ENCODE data around the gene RAC3.
A peak's percentile ranks its signal among the peaks of the same experiment; 100 is the strongest.

RAC3 gene

DNA sequence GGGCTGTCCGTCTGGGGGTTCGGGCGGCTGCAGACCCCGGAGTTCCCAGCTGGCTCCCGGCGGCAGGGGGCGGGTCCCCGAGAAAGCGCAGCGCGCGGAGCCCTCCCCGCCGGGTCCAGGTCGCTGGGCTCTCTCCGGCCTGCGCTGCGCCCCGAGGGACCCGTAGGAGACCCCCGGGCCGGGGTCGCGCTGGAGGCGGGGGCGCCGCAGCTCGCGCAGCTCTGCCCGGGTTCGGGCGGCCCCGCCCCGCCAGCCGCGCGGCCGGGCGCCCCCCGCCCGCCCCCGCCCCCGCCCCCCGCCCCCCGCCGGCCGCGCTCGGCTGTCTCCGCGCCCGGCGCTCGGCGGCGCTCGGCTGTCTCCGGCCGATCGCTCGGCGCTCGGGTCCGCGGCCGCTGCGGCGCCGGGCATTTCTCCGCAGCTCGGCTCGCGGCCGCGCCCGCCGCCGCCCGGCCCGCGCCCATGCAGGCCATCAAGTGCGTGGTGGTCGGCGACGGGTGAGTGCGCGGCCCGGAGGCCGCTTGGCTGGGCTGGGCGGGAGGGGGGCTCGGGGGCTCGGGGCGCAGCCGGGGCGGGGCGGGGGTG lies at the start of gene RAC3:
TSS of gene RAC3 (plus strand) at position 376 of the 582 bp plus-strand sequence. CDS start at position 460, 84 bp downstream.
- peak; percentile 45 for DNase-seq (ENCODE audit: low read depth)

DNA sequence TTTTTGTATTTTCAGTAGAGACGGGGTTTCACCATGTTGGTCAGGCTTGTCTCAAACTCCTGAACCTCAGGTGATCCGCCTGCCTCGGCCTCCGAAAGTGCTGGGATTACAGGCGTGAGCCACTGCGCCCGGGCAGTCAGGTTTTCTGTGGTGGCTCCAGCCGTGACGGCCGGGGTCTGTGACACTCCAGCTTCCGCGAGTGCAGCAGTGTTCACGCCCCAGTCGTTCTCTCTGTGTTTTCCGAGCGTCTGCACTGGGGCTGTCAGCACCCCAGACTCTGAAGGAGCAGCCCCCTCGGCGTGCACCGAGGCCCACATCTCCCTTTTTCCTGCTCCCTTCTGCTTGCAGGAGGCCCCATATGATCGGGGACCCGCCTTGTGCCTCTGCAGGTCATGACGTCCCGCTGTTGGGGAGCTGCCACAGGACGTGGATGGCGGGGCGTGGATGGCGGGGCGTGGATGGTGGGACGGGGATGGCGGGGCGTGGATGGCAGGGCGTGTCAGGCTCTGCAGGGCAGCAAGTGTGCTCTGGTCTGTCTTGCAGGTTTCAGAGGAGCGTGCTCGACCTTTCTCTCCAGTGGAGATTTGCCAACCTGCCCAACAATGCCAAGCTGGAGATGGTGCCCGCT lies 48.4 kb upstream of the RAC3 start:
- no peak for DNase-seq (ENCODE audit: low read depth)

DNA sequence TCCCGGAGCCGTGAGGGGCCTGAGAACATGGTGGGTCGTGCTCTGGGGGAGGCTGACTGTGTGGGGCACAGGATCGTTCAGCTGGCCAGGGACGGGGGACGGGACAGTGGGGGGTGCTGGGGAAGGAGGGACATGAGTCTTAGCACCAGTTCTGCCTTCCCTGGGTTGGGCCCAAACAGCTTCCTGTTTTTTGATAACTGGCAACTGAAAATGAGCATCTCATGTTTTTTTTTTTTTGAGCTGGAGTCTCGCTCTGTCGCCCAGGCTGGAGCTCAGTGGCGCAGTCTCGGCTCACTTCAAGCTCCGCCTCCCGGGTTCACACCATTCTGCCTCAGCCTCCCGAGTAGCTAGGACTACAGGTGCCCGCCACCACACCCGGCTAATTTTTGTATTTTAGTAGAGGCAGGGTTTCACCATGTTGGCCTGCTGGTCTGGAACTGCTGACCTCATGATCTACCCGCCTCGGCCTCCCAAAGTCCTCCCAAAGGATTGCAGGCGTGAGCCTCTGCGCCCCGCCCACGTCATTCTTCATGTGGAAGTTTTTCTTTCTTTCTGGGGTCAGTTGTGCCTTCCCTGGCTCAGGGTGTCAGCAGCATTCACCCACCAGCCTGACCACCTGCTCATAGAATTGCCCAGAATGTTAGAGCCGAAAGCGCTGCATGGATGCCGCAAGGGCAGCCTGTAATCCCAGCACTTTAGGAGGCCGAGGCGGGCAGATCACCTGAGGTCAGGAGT lies 47.7 kb upstream of the RAC3 start:
- no peak for DNase-seq (ENCODE audit: low read depth)

DNA sequence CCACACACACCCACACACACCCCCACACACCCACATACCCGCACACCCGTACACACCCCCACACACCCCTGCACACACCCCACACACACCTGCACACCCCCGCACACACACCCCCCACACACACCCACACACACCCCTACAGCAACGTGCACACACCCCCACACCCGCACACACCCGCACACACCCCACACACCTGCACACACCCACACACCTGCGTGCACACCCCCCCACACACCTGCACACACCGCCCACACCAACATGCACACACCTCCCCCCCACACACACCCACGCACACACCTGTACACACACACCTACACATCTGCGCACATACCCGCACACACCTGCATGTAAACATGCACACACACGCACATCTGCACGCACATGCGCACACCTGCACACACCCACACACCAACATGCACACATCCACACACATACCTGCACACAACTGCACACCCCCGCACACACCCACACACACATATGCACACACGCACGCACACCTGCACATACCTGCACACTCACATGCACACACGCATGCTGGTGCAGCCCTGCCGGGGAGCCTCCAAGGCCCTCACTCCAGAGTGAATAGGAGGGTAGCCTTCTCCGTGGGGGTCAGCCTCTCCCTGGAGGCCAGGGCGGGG lies 46.6 kb upstream of the RAC3 start:
- DNase-seq (ENCODE audit: low read depth) = no peak

DNA sequence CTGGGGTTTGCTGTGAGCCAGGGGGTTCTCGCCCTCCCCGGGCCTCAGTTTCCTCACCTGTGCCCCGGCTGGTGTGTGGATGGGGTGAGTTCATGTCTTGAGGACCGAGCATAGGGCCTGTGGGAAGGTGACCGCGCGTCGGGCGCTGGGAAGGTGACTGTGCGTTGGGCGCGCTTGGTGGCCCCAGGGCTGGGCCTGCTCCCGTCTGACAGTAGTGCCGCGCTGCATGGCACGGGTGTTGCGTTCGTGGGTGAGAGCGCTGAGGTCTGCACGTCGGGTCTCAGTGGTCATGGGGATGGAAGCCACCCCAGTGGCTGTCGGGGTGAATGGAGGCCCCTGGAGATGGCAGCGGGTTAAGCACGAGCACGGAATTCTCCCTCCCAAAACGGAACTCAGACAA lies 44.9 kb upstream of the RAC3 start:
- no peak for DNase-seq (ENCODE audit: low read depth)

DNA sequence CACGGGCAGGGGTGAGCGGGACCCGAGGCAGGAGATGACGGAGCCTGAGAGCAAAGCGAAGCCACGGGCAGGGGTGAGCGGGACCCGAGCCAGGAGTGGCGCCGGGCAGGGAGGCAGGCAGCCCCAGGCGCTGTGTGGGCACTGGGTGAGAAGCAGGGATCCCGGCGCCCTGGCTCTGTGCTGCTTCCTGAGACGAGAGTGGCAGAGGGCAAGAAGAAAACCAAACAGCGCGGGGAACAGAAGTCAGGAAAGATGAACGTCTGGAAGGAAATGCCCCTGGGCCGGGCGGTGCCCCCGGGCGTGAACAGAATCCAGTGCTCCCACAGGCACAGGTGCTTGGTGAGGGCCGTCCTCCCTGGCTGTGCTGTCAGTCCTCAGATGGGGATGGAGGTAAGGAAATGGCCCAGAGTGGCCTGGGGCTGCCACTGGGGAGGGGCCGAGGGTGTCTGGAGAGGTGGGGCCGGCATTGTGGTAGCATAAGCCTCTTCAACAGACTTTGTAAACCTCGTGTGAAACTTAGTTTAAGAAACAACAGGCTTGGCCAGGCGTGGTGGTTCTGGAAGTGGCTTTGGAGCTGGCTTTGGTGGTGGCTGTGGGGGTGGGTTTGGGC lies 44.2 kb upstream of the RAC3 start:
- no peak for DNase-seq (ENCODE audit: low read depth)

DNA sequence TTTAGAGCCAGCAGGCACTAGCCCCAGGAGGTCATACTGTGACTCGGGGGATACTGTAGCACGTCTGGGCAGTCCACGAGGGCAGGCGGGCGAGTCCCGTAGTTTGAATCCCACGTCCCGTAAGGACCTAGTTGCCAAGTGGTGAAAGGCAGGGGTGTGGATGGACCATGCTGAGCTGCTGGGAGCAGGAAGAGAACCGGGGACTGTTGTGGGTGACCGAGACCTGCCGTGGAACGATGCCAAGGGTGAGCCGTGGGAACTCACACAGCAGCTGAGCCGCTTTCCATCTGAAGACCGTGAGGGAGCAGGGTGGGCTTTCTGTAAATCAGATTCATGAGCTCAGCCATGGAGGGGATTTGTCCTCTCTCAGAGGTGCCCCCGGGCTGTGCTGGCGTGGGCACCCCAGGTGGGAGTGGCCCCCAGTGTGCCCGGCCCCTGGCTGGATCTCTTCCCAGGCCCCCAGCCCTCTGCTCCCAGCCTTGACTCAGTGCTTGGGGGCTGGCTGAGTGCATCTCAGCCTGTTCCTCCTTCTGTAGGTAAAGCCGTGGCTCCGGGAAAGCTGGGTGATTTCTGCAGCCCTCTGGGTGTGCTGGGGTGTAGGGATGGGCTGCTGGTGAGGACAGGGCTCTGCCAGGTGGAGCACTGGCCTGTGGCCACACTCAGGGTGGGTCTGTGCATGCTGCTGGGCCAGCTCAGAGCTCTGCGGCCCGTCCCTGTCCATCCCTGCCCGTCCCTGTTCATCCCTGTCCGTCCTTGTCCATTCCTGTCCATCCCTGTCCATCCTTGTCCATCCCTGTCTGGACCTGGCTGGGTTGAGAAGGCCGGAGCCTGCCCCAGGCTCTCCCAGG lies 40.4 kb upstream of the RAC3 start:
- DNase-seq (ENCODE audit: low read depth) = no peak

DNA sequence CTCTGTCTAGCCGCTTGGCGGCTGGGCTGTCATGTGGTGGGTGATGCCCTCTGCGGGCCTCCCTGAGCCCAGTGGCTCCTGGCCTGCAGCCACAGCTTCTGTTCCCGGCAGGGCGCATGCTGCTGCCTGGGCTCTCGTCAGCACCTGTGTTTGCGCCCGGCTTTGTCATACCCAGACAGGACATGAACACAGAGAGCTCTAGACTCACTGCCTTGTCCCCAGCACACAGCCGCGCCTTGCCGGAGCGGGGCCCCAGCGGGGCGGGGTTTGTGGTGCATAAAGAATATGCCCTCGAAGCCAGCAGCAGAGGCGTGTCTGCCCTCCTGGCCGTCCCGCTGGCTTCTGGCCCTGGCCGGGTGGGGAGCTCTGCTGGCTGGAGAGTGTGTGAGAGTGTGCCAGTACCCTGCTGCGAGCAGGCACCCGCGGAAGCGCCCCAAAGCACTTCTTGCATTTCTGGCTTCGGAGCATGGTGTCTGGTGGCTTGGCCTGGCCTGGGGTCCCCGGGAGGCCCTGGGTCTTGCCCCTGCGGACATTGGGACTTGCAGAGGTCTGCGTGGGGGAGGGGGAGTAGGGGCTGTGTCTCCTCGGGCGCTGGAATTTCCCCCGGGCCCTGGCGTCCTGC lies 39.7 kb upstream of the RAC3 start:
- DNase-seq (ENCODE audit: low read depth) = peak; percentile 30

DNA sequence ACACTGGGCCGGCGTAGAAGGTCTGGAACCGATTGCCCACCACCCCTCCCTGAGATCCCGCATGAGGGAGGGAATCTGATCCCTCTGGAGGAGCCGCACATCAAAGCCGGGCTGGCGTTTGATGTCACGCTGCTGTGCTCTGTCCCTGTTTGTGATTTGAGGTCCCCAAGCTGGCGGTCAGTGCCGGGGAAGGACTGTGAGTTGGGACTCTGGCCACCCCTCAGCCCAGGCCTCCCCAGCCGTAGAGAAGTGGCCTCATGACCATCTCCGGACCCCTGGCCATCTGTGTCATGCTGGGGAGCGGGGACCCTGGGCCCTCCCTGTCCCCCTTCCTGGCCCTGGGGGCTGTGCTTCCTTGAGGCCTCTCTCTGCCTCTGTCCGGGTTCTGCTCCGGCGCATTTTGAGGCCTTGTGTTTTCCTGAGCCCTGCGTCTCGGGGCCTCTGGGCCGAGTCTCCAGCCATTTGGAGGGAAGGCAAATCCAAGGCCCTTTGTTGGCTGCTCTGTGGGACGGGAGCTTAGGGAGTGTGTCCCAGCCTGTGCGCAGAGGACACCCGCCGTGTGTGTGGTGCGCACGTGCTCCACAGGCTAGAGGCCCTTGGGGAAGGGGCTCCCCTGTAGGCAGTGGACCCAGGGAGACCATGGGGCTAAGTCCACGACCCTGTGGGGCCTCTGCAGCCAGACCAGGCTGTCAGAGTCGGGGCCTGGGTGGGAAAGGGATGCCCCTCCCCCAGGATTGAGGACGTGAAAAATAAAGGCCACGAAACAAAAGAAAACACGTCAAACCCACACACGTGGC lies 39.0 kb upstream of the RAC3 start:
- no peak for DNase-seq (ENCODE audit: low read depth)

DNA sequence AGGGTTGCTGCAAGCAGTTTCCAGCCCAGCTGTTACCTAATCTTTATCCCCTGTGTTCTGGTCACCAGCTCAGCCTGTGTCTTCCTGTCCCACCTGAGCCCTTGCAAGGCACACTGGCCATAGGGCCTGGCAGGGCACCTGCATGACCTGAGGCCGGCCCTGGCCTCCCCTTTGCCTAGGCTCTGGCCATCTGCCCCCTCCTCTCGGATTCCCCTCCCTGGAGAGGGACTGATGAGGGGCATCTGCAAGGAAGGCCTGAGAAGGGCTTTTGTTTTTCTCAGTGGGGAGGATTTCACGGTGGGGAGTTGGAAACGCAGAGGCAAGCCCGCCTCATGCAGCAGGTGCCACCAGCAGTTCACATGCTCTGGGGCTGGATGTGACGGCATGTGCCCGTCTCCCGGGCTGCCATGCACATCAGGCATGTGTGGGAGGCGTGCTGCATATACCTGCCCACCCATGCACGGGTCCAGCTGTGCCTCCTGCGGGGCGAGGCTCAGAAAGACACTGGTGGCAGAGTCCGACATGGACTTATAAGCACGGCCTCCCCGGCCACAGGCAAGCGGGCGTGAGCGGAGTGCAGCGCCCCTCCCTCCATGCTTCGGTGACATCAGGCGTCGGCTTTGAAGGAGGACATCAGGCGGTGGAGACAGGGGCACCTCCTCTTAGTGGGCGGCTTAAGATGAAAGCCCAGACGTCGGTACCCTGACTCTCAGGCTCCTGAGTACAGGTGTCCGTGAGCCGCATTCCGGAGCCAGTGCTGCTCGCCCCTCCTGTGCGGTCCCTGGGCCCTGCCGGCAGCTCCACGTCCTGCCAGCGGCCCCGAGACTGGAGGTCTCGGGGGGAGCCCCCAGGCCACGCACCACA lies 37.5 kb upstream of the RAC3 start:
- DNase-seq (ENCODE audit: low read depth) = no peak

DNA sequence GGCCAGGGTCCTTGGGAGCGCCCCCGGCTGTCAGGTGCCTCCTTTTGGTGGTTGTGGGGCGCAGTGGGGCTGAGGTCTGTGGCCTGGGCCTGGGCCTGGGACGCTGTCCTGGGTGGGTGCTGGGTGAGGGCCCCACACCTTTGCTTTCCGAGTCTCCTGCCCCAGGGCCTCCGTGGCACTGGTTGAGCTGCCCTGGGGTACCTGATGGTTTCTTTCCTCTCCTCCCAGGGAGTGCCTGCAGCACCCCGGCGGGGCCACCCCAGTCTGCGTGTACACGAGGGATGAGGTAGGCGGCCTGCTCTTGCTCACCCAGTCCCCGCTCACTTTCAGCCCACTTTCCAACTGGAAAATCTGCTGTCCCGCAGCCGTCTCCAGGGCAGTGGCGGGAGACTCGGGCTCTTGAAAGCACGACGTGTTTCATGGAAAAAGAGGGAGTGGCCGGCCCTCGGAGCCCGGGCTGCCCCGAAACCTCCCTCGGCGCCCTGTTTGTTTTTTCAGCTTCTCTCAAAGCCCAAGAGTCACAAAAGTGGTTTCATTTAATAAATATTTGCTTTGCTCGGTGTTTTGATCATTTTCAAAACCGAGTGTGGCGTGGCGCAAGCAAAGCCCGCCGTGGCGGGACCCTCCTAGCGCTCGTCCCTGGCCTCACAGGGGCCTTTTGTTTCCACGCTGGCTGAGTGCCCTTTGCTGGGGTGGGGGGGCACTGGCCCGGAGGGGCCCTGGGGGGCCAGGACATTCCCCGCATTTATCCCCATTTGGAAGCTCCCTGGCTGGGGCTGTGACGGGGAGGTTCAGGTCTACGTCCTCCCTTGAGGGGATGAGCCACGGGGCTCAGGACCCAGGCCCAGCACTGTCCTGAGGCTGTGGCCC lies 36.6 kb upstream of the RAC3 start:
- no peak for DNase-seq (ENCODE audit: low read depth)

DNA sequence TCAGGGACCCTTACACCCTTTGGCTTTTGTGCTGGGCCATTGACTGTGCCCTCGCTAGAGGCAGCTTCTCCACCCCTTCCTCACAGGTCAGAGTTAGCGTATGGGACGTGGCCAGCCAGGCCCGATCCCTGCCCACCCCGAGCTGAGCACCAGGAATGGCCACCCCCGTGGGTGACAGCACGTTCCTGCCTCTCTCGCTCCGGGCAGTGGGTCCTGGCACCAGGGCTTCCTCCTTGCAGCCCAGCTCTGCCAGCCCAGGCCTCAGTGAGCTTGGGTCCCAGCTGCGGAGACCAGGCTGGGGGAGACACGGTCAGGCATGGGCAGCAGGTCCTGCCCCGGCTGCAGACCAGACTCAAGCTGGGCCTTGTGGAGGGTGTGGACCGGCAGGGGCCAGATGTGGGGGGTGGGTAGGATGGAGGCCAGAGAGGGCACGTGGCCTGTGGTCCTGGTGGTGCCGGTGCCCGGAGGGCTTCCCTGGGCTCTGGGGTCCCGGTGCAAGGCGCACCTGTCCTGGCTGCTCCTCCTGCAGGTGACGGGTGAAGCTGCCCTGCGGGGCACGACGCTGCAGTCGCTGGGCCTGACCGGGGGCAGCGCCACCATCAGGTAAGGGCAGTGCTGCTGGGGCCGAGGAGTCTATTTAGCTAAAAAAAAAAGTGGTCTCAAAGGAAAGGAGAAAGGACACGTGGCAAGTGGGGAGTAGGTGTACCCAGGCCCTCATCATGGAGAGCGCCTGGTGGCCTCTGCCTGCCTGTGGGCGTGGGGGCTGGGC lies 35.8 kb upstream of the RAC3 start:
- DNase-seq (ENCODE audit: low read depth) = no peak

DNA sequence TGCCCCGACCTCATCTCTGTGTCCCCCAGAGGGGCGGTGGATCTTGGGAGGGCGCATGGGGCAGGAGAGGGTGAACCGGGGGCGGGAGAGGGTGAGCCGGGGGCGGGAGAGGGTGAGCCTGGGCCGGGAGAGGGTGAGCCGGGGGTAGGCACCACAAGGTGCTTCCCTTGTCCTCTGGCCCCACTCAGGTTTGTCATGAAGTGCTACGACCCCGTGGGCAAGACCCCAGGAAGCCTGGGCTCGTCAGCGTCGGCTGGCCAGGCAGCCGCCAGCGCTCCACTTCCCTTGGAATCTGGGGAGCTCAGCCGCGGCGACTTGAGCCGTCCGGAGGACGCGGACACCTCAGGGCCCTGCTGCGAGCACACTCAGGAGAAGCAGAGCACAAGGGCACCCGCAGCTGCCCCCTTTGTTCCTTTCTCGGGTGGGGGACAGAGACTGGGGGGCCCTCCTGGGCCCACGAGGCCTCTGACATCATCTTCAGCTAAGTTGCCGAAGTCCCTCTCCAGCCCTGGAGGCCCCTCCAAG lies 35.2 kb upstream of the RAC3 start:
- no peak for DNase-seq (ENCODE audit: low read depth)

DNA sequence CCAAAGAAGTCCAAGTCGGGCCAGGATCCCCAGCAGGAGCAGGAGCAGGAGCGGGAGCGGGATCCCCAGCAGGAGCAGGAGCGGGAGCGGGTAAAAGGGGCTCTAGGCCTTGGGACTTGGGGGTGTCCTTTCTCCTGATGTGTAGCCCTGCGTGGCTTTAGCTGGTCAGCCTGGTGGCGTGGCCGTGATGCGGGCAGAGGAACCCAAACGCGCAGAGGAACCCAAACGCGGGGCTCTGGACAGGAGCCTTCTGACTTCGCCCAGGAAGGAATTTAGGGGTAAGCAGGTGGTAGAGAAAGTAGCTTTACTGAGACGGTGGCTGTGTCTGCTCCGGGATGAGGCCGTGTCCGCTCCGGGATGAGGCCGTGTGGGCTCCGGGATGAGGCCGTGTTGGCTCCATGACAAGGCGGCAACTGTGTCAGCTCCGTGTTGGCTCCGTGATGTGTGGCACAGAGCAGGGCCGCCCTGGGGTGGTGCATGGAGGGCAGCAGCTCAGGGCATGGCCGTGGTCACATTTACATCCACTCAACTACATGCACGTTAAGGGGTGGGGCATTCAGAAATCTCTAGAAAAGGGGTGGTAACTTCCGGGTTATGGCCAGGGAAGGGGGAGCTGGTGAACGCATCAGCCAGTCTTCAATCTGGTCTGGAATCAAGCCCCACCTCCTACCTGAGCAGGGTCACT lies 34.6 kb upstream of the RAC3 start:
- DNase-seq (ENCODE audit: low read depth) = no peak

DNA sequence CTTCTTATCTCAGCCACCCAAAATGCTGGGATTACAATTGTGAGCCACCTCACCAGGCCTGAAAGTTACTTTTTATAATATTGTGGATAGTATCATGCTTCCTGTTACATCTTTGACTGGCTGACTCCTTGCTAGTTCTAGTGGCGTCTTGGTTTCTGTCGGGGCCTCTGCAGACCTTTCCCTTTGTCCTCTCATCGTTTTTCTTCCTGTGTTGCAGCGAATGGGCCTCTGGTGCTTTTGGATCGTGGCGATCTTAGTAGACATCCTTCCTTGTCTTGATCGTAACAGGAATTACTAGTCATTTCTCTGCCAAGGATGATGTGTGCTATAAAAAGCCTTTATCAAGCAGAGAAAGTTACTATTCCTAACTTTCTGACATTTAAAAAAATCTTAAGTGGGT lies 33.3 kb upstream of the RAC3 start:
- DNase-seq (ENCODE audit: low read depth) = no peak

DNA sequence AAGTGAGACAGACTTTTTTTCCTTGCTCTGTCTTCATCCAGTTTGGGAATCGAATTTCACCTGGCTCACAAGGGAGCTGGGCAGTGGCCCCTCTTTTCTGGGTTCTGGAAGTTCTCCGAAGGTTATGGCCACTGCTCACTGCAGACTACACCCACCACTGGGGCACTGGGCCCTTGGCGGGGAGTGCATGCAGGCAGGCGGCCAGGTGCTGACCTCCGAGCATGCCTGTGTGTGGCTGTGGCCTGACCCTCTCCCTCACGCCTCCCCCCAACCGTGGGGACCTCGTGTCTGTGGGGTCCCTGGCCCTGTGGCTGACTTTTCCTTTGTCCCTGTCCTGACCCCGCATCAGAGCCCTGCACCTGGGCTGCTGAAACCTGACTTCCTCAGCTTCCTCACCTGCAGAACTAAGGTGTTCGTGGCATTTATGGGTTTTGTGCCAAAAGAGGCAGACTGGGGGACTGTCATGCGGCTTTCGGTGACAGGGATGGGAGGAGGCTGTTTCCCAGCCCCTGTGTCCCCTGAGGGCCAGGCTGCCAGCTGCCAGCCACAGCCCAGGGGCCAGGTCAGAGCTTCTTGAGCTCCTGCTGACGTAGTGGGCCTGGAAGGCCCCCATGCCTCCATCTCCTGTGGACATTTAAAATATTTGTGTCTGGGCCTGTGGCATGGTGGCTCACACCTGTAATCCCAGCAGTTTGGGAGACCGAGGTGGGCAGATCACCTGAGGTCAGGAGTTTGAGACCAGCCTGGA lies 32.6 kb upstream of the RAC3 start:
- DNase-seq (ENCODE audit: low read depth) = no peak
